Kidney (tissue), 14 donors: Measurements from ENCODE around the gene SRRM5. TPM values are rescaled to one million over a fixed set of nuclear protein-coding genes. Genes with fewer than 3 reads are reported as not detected.
"Not testable (repeated sequence)": the region's sequence is repeated elsewhere in the genome, so short reads cannot be mapped to it uniquely, and the experiment has no call there.

Source experiments
- DNase-seq, 5 donors: peaks; one replicate each; pipeline ENCODE4 v3.0.0-alpha.2; 2013 to 2020
- FAIRE-seq: peaks from 2 replicates; lab custom pipeline; 2012; peaks lifted over from hg19 to GRCh38; lab: Jason Lieb, UNC
- H3K27ac ChIP-seq, 2 donors: one replicate each; pipeline ENCODE4 v1.7.0; 2013; ENCODE audit warnings: low read depth in 2 of 2, low read length in 2 of 2, inconsistent platforms in 1 of 2
- H3K27me3 ChIP-seq: one replicate; pipeline ENCODE4 v1.7.1; 2013; ENCODE audit warnings: low read length, inconsistent platforms; ENCODE audit not compliant: control insufficient read depth, insufficient read depth
- H3K36me3 ChIP-seq, 3 donors: one replicate each; pipeline versions ENCODE4 v1.7.0 to v1.7.1; 2013; ENCODE audit warnings: low read length in 3 of 3, control low read depth in 1 of 3, inconsistent platforms in 1 of 3; ENCODE audit not compliant: insufficient read depth in 3 of 3, control insufficient read depth in 2 of 3
- H3K4me1 ChIP-seq, 3 donors: one replicate each; pipeline versions ENCODE4 v1.7.0 to v1.7.1; 2013; ENCODE audit warnings: low read length in 3 of 3, inconsistent platforms in 1 of 3, low read depth in 1 of 3; ENCODE audit not compliant: control insufficient read depth in 2 of 3, insufficient read depth in 2 of 3
- H3K4me3 ChIP-seq, 3 donors: one replicate each; pipeline versions ENCODE4 v1.7.0 to v1.8.1; 2013; ENCODE audit warnings: low read length in 3 of 3, control low read depth in 1 of 3, inconsistent platforms in 1 of 3
- H3K9ac ChIP-seq, 3 donors: one replicate each; pipeline versions ENCODE4 v1.7.0 to v1.7.1; 2013; ENCODE audit warnings: low read length in 3 of 3, control low read depth in 1 of 3, inconsistent platforms in 1 of 3
- H3K9me3 ChIP-seq, 3 donors: one replicate each; pipeline versions ENCODE4 v1.7.0 to v1.7.1; 2013; ENCODE audit warnings: low read length in 3 of 3, control low read depth in 1 of 3, inconsistent platforms in 1 of 3; ENCODE audit not compliant: control insufficient read depth in 2 of 3, insufficient read depth in 1 of 3
- intact Hi-C: fragments of 100-400 bp; cut with DNase I; formaldehyde crosslinking; loops from one replicate; pipeline ENCODE4 v1.11.1; 2022
- polyA plus RNA-seq: library from polyadenylated mRNA; stranded (reverse); fragments of 350-450 nt; fragmentation: Illumina TruSeq; extraction: RNeasy Lipid Tissue Mini Kit (QIAGEN cat#74804); gene quantifications from one replicate; pipeline ENCODE4 v1.2.3, GENCODE V29; 2014; ENCODE audit warnings: low read depth, low replicate concordance; ENCODE audit not compliant: insufficient read depth
- total RNA-seq: library from RNA; stranded (reverse); fragmentation: NEBNext Ultra II Directional; extraction: Animal tissue kit (Norgen Biotek cat#: 25700); gene quantifications from one replicate; pipeline ENCODE4 v1.2.1, GENCODE V29; 2021
- TF ChIP-seq, protein P1 (sequence below): IDR thresholded peaks from 3 replicates; pipeline ENCODE4 v1.5.1; 2012; ENCODE audit warnings: mild to moderate bottlenecking, moderate library complexity, borderline replicate concordance; ENCODE audit not compliant: insufficient read depth; ENCODE audit errors: extremely low read depth
- donor health status: control.
- donor health status: control.
- donor health status: control.
- donor health status: control.
- donor health status: control.
- donor health status: DM: yes; HTN: yes; CAD: no.
- donor health status: Normal renal cell carcinoma (clear cell type).

The SRRM5 gene
- total and polyA plus RNA-seq, 2 donors from 2014 or later, result 0.22 to 0.28 TPM

GRCh38 chr19:43581467-43581866, 30.4 kb upstream of the SRRM5 start:
- intact Hi-C loops, result no loop called here
- TF ChIP-seq, protein P1, sequence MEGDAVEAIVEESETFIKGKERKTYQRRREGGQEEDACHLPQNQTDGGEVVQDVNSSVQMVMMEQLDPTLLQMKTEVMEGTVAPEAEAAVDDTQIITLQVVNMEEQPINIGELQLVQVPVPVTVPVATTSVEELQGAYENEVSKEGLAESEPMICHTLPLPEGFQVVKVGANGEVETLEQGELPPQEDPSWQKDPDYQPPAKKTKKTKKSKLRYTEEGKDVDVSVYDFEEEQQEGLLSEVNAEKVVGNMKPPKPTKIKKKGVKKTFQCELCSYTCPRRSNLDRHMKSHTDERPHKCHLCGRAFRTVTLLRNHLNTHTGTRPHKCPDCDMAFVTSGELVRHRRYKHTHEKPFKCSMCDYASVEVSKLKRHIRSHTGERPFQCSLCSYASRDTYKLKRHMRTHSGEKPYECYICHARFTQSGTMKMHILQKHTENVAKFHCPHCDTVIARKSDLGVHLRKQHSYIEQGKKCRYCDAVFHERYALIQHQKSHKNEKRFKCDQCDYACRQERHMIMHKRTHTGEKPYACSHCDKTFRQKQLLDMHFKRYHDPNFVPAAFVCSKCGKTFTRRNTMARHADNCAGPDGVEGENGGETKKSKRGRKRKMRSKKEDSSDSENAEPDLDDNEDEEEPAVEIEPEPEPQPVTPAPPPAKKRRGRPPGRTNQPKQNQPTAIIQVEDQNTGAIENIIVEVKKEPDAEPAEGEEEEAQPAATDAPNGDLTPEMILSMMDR, result no peak
- DNase-seq (peak in 1 of 5 donors; percentile 42), FAIRE-seq (no peak)
- Histone ChIP-seq H3K4me1 (peaks cover 0 to 29% (median 17%) of the 10 kb centered on the region in 3 donors), H3K9ac (peak overlapping the region in 1 of 3 donors; percentile 51), H3K9me3 (no peaks in the 10 kb centered on the region), H3K4me3 (peak overlapping the region in 2 of 3 donors; percentile 56 to 71), H3K36me3 (no peaks in the 10 kb centered on the region), H3K27me3 (no peaks in the 10 kb centered on the region), H3K27ac (peak overlapping the region in 1 of 2 donors; percentile 41)

DNA sequence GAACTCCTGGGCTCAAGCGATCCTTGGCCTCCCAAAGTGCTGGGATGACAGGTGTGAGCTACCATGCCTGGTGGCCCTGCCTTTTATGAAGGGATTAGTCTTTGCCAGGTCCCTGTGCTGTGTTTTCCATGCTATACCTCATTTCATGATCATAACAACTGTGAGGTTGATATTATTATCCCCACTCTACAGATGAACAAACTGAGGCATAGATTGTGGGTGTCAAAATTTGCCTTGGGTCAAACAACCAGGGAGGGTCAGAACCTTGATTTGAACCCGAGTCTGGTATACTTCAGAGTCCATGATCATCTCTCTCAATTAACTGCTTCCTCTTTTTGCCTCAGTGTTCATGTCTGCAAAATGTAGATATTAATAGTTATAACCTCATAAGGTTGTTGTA, 29.4 kb upstream of the SRRM5 start:
- intact Hi-C loops, result no loop called here
- DNase-seq (no peak), FAIRE-seq (no peak)
- Histone ChIP-seq H3K36me3 (no peaks in the 10 kb centered on the region), H3K27ac (peak overlapping the region in 1 of 2 donors; percentile 9), H3K27me3 (no peaks in the 10 kb centered on the region), H3K4me1 (peaks cover 0 to 29% (median 17%) of the 10 kb centered on the region in 3 donors), H3K9ac (no peak overlapping the region), H3K9me3 (no peaks in the 10 kb centered on the region), H3K4me3 (no peak overlapping the region)
- TF ChIP-seq, protein P1, result no peak

DNA sequence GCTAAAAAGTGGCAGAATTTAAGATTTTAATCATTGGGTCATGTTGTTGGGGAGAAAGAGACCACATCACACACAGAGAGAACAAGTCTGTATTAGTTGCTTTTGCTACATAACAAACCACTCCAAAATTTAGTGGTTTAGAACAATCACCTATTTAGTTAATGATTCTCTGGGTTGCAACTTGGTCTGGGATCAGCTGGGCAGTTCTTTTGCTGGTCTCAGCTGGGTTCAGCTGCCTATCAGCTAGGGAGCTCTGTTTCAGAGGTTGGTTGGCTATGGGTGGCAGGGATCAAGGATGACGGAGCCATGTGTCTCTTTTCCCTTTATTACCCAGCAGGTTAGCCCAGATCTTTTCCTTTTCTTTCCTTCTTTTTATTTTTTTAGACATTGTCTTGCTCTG, 27.4 kb upstream of the SRRM5 start:
- intact Hi-C loops, result no loop called here
- Histone ChIP-seq H3K4me3 (peak overlapping the region in 1 of 3 donors; percentile 11), H3K4me1 (peaks cover 0 to 29% (median 17%) of the 10 kb centered on the region in 3 donors), H3K9ac (peak overlapping the region in 1 of 3 donors; percentile 35), H3K27ac (peak overlapping the region; percentile 84 to 89), H3K36me3 (peaks cover 0 to 6% (median 5%) of the 10 kb centered on the region in 3 donors), H3K27me3 (no peaks in the 10 kb centered on the region), H3K9me3 (no peaks in the 10 kb centered on the region)
- no peak for FAIRE-seq
- DNase-seq, result peak in 2 of 5 donors; percentile 31 to 42
- TF ChIP-seq, protein P1, result no peak

GRCh38 chr19:43586346-43586745, 25.5 kb upstream of the SRRM5 start:
- H3K9ac ChIP-seq, result no peak overlapping the region
- H3K4me3 ChIP-seq, result no peak overlapping the region
- TF ChIP-seq, protein P1, result no peak
- peaks cover 0 to 21% (median 12%) of the 10 kb centered on the region in 3 donors for H3K4me1 ChIP-seq
- no peaks in the 10 kb centered on the region for H3K27me3 ChIP-seq
- no peaks in the 10 kb centered on the region for H3K9me3 ChIP-seq
- no peak for DNase-seq
- peaks cover 0 to 7% (median 6%) of the 10 kb centered on the region in 3 donors for H3K36me3 ChIP-seq
- intact Hi-C loops, result no loop called here
- H3K27ac ChIP-seq, result no peak overlapping the region
- no peak for FAIRE-seq

DNA sequence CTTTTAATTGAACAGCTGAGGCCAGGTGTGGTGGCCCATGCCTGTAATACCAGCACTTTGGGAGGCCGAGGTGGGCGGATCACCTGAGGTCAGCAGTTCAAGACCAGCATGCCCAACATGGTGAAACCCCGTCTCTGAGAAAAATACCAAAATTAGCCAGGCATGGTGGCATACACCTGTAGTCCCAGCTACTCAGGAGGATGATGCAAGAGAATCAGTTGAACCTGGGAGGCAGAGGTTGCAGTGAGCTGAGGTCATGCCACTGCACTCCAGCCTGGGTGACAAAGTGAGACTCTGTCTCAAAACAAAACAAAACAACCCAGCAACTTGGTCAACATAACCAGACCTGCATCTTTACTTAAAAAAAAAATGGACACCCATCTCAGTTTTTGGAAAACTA, 24.9 kb upstream of the SRRM5 start:
- intact Hi-C loops, H3K4me3 ChIP-seq, H3K36me3 ChIP-seq, H3K27ac ChIP-seq, H3K27me3 ChIP-seq, DNase-seq, H3K9ac ChIP-seq, H3K9me3 ChIP-seq, FAIRE-seq: not testable (repeated sequence)
- H3K4me1 ChIP-seq, result peaks cover 0 to 14% (median 9%) of the 10 kb centered on the region in 3 donors
